Activated CD4-positive, alpha-beta T cell treated with anti-CD3 and anti-CD28 coated beads, Interleukin-2, amount 50 U/mL, for 24 hours (primary cell): Measurements from ENCODE around the gene RAB22A.
"Not testable (repeated sequence)": the region's sequence is repeated elsewhere in the genome, so short reads cannot be mapped to it uniquely, and the experiment has no call there.

Experiments
- DNase-seq, 2 donors: peaks; one replicate each; pipeline ENCODE4 v3.0.0-alpha.2; 2020; ENCODE audit warnings: low read depth in 1 of 2, low spot score in 1 of 2

RAB22A gene

DNA sequence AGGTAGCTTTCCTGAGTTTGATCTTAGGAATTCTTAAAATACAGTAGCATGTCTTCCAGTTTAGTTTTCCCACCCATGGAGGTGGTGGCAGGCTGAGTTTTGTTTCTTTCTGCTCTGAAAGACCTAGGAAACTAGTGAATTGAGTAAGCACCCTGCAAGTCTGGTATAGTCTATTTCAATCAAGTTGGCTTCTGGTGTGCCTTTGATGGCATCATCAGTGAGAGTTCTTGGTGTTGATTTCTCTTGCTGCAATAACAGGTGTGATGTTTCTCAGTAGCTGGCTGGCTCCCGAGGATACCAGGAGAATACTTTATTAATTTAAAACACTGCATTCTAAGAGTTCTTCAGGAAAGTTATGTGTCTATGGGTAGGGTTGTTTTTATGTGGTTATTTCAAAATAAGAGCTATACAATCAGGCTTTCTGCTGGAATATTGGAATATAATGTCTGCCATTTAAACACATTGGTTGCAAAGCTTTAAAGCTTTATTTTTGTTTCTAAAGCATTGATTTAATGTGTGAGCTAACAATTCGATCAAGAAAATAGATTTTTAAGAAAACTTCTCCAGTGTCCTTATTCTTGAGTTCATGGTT, 98.5 kb downstream of the RAB22A start:
- no peak for DNase-seq

DNA sequence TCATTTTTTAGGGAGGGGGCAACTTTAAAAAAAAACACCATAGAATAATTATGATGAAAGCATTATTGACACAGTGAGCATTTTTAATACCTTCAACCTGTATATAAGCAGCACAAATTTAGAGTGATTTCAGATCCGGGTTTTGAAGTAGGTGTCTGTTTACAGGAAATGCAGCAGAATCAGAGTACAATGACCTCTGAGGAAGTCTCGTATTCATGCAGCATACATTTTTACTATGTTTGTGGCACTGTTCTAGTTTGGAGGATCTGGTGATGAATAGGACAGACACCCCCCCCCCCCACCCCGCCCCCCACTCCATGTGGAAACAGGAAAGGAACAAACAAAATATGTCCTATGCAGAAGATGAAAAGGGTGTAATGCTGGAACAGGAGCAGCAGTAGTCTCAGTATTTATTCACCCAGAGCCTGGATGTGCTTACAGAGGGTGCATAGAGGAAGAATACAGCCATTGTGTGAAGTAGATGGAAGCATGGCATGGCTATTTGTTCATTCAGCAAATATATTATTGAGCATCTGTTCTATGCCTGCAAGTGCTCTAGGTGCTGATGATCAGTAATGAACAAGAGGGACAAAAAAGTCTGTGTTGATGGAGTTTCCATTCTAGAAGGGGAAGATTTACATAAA, 99.2 kb downstream of the RAB22A start:
- no peak for DNase-seq

DNA sequence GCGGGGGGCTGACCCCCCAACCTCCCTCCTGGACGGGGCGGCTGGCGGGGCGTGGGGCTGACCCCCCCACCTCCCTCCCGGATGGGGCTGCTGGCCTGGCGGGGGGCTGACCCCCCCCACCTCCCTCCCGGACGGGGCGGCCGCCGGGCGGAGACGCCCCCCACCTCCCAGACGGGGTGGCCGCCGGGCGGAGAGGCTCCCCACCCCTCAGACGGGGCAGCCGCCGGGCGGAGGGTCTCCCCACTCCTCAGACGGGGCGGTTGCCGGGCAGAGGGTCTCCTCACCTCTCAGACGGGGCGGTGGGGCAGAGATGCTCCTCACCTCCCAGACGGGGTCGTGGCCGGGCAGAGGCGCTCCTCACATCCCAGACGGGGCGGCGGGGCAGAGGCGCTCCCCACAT, 104.7 kb downstream of the RAB22A start:
- not testable (repeated sequence) for DNase-seq

DNA sequence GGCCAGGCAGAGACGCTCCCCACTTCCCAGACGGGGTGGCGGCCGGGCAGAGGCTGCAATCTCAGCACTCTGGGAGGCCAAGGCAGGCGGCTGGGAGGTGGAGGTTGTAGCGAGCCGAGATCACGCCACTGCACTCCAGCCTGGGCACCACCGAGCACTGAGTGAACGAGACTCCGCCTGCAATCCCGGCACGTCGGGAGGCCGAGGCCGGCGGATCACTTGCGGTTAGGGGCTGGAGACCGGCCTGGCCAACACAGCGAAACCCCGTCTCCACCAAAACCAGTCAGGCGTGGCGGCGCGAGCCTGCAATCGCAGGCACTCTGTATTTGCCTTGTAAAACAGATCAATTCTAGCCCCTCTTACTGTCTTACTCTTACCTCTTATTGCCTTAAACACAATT, 105.3 kb downstream of the RAB22A start:
- not testable (repeated sequence) for DNase-seq

DNA sequence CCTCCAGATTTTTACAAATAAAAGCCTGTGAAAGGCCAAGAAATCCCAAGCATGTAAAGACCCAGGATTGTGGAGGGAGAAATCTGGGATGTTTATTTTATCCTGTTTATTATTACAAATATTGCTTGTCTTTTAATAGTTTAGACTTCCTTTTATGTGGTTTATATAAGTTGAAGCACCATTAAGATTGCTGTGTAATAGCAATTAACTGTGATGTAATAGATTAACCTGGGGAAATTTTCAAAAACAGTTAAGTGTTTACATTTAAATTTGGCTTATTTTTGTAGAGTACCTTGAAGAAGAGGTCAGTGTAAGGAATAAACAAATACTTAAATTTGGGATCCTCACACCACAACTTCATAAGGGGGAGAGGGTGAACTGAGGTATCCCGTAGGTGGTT, 106.5 kb downstream of the RAB22A start:
- DNase-seq = no peak

DNA sequence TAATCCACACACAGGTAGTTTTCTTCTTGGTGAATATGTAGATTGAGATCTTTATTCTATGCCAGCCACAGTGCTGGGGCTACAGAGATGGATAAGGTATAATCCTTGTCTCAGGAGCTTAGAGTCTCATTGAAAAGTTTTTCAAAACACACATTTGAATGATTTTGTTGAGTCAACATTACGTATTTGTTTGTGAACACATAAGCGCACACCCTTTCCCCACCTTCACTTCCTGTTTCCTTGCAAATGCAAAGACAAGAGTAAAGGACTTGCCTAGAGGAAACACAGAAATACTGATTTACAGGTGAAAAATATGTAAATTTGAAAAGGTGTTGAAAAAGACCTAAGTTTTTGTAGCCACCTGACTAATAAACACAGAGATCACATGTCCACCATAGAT, 107.3 kb downstream of the RAB22A start:
- no peak for DNase-seq
